Fibroblast of villous mesenchyme (primary cell): ENCODE measurements around the gene RASA2. TPM values are rescaled to one million over a fixed set of nuclear protein-coding genes. Genes with fewer than 3 reads are reported as not detected.

Experiments
- DNase-seq: peaks from one replicate; pipeline ENCODE4 v3.0.0-alpha.2; 2010; ENCODE audit warnings: low read depth
- H3K4me3 ChIP-seq: 2 replicates; pipeline ENCODE4 v1.5.1; 2011; ENCODE audit warnings: low read depth, mild to moderate bottlenecking, low read length
- total RNA-seq: library from RNA; depleted of rRNA; stranded (reverse); fragments of >200 nt; gene quantifications from 2 replicates; pipeline ENCODE4 v1.2.3, GENCODE V29; 2012
- TF ChIP-seq, protein P1 (sequence below): IDR thresholded peaks from 2 replicates; pipeline ENCODE4 v1.5.1; 2012; ENCODE audit warnings: low read depth, mild to moderate bottlenecking, low read length; ENCODE audit not compliant: insufficient read depth

The RASA2 gene
- total RNA-seq, 1 donor = 18.1 TPM

DNA sequence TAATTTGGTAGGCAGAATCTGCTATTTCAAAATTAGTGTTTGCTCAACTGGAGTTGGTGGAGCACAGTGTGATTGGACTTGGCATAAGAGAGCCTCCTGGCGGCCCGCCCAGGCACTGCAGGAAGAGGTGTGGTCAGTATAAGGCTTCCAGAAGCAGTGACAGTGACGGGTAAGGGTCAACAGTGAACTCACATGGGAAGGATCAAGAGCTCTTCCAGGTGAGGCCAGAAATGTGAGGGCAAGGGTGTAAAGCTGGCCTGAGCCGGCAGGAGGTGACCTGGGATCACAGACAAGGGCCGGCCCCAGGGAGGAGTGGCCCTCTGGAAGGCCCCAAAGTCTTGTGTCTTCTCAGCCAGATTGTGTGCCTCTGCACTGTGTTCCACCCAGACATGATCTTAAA, 158.1 kb downstream of the RASA2 start:
- TF ChIP-seq, protein P1, sequence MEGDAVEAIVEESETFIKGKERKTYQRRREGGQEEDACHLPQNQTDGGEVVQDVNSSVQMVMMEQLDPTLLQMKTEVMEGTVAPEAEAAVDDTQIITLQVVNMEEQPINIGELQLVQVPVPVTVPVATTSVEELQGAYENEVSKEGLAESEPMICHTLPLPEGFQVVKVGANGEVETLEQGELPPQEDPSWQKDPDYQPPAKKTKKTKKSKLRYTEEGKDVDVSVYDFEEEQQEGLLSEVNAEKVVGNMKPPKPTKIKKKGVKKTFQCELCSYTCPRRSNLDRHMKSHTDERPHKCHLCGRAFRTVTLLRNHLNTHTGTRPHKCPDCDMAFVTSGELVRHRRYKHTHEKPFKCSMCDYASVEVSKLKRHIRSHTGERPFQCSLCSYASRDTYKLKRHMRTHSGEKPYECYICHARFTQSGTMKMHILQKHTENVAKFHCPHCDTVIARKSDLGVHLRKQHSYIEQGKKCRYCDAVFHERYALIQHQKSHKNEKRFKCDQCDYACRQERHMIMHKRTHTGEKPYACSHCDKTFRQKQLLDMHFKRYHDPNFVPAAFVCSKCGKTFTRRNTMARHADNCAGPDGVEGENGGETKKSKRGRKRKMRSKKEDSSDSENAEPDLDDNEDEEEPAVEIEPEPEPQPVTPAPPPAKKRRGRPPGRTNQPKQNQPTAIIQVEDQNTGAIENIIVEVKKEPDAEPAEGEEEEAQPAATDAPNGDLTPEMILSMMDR = peak; percentile 82
- DNase-seq = peak; percentile 60
- no peak overlapping the region for H3K4me3 ChIP-seq

DNA sequence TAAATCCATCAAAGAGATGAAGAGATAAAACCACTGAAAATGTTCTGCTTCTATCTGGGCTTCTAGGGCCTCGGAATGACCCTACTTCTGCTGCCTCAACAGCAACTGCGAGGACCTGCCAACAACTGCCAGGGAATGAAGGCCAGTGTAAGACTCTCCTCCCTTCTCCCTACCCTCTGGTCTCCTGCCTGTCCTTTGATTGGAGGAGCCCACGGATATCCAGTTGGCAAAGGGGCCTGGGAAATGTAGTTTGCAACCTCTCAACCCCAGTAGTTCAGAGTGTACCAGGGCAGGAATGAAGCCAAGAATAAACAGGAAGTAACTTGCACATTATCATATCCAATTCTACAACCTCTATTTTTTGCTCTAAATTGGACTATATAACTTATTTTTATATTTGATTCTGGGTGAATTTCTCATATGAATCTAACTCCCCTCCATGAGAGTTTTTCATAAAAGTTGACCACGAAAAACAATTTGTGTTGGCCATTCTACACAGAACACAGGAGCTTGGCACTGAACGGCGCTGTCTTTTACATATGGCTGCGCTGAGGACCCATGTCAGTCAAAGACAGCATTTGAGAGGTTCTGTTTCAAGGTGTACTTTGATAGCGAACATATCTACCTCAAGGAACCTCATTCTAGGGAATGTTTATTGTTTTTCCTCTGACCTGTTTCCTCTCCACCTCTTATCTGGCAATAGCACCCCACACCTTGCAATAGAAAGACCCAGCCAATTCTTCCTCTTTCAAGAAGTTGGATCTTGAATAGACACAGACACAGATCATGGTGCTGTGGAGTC, 160.1 kb downstream of the RASA2 start:
- DNase-seq = peak; percentile 65
- TF ChIP-seq, protein P1 = no peak

DNA sequence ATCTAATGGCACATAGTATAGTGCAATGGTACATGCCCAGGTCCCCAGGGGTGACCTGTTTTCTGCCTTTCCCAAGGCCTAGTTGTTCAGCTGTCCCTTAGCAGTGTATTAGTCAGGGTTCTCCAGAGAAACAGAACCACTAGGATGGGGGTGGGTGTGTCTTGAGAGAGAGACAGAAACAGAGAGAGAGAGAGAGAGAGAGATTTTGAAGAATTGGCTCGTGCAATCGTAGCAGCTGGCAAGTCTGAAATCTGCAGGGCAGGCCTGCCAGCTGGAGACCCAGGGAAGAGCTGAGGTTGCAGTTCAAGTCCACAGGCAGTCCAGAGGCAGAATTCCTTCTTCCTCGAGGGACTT, 160.7 kb downstream of the RASA2 start:
- TF ChIP-seq, protein P1 = no peak
- DNase-seq = no peak
- no peak overlapping the region for H3K4me3 ChIP-seq

More for the DNA sequence above, 160.1 kb downstream of the RASA2 start:
- H3K4me3 ChIP-seq = no peak overlapping the region

DNA sequence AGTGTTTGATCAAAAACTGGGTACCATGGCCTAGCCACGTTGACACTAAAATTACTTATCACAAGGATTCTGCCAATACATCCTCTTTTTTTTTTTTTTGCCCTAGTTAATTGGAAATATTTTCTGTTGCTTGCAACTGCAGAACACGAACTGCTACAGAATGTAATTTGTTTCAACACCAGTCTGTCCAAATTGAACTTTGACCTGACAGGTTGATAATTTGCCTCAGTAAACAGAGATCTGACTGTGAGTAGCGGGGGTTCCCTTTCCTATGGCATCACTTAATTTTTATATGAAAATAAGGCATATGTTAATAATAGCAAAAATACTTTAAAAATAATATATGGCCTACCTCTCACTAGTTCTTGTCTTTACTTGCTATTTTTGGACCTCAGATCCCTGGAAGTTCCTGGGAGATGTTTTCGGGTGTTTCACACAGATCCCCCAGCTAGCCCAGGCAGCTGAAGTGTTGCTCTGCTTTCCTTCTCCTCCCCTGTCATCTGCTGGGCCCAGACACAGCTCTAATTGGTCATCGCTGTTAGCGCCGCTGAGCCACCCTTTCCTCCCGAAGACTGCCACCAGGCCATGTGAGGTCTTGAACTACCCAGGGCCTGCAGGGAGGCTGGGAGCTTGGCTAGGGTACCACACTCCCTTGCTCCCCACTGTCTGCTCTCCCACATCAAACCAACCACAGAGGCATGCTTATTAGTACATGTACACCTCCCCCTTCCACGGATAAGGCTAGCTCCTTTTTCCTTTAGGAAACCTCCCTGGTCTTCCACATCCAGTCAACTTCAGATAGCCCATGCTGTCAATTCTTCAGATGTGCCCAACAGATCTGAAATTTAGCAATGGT, 161.5 kb downstream of the RASA2 start:
- no peak overlapping the region for H3K4me3 ChIP-seq
- TF ChIP-seq, protein P1 = no peak
- DNase-seq = no peak

DNA sequence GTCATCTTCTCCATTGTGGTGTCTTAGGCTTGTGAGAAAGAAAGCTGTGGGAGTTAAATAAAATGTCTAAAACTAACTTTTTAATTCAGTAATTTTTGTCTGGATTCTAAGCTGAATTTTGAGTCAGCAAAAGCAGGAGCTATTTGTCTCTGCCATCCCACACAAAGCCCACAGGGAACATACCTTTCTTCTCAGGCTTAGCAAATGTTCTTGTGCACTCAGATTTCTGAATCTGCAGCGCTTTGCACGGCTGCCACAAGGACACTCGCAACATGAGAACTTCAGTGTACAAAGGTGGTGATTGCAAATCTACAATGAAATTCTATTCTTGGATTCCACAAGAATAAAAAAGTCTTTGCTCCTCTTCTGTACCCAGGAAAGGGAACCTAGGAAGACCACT, 163.0 kb downstream of the RASA2 start:
- TF ChIP-seq, protein P1 = no peak
- DNase-seq = no peak
- H3K4me3 ChIP-seq = no peak overlapping the region

DNA sequence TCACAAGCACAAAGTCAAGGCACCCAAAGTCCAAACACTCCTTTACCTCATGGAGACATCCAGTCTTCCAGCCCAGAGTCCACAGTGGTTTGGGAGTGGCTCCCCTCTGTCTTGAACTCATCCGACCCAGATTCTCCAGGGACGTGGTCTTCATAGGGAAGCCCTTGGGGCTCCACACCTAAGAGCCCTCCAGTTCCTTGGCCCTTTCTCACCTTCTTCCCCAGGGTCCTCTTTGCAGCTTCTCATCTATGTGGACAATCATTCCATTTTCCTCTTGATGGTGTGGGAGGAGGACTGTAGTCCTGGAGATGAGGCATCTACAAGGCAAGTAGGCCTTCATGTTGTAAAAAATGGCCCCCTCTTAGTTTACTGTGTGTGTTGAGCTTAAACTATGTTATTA, 164.0 kb downstream of the RASA2 start:
- TF ChIP-seq, protein P1 = no peak
- no peak for DNase-seq
- no peak overlapping the region for H3K4me3 ChIP-seq
